Measurements from ENCODE around the gene SRM.

DNA sequence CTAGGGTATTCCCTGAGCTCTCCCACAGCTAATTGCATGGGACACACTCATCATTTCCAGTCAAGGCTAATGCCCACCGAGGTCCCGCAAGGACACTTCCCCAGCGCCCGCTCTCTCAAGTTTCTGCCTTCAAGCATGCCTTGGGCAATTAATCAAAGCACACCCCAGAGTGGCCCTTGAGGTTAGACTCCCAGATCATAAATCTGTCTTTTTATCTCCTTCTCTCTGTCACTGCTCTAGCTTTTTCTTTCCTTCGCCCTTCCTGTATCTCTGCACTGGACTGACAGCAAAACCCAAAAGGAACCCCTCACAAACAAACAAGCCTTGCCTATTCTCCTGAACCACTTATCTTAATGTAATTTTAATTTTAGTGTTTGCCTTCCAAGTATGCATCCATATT lies 47.8 kb upstream of the SRM start:
- TF ChIP-seq RCOR1 (IDR thresholded peaks at IDR 0.05; ENCODE audit: insufficient replicate concordance, low read length) (no peak), SMC3 (IDR thresholded peaks at IDR 0.05; ENCODE audit: low read depth, low read length) (no peak), RAD21 (IDR thresholded peaks at IDR 0.05; ENCODE audit: low read length) (no peak), CEBPB (IDR thresholded peaks at IDR 0.05; ENCODE audit: low read depth, low read length) (no peak)
- TF ChIP-seq, protein P1, sequence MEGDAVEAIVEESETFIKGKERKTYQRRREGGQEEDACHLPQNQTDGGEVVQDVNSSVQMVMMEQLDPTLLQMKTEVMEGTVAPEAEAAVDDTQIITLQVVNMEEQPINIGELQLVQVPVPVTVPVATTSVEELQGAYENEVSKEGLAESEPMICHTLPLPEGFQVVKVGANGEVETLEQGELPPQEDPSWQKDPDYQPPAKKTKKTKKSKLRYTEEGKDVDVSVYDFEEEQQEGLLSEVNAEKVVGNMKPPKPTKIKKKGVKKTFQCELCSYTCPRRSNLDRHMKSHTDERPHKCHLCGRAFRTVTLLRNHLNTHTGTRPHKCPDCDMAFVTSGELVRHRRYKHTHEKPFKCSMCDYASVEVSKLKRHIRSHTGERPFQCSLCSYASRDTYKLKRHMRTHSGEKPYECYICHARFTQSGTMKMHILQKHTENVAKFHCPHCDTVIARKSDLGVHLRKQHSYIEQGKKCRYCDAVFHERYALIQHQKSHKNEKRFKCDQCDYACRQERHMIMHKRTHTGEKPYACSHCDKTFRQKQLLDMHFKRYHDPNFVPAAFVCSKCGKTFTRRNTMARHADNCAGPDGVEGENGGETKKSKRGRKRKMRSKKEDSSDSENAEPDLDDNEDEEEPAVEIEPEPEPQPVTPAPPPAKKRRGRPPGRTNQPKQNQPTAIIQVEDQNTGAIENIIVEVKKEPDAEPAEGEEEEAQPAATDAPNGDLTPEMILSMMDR (conservative IDR thresholded peaks at IDR 0.05; ENCODE audit: low read depth, low read length) = no peak

All from IMR-90 (cell line).